GM18499 (cell line): ENCODE data around the gene CPNE5.
"Not testable (repeated sequence)": the region's sequence is repeated elsewhere in the genome, so short reads cannot be mapped to it uniquely, and the experiment has no call there.

ENCODE experiments used
- ATAC-seq: cut with Tn5 transposase; IDR thresholded peaks from one replicate; pipeline ENCODE4 v1.9.1; 2021; ENCODE audit warnings: moderate number of reproducible peaks; ENCODE audit not compliant: insufficient read depth, unreplicated experiment

The CPNE5 gene

GRCh38 chr6:36731622-36732310 is 107.5 kb downstream of the CPNE5 start:
- ATAC-seq: no peak

- no peak for ATAC-seq
Observed at GRCh38 chr6:36730424-36731380, 108.5 kb downstream of the CPNE5 start.

- ATAC-seq: no peak
Observed at GRCh38 chr6:36729161-36729524, 110.1 kb downstream of the CPNE5 start.

- no peak for ATAC-seq
Observed at GRCh38 chr6:36728289-36729160, 110.7 kb downstream of the CPNE5 start.

GRCh38 chr6:36727505-36728021 is 111.7 kb downstream of the CPNE5 start:
- no peak for ATAC-seq

GRCh38 chr6:36725581-36725980 is 113.7 kb downstream of the CPNE5 start:
- no peak for ATAC-seq

GRCh38 chr6:36724514-36725390 is 114.5 kb downstream of the CPNE5 start:
- ATAC-seq: no peak

GRCh38 chr6:36723992-36724391 is 115.3 kb downstream of the CPNE5 start:
- ATAC-seq: not testable (repeated sequence)

- ATAC-seq: no peak
Observed at GRCh38 chr6:36722879-36723278, 116.4 kb downstream of the CPNE5 start.

- ATAC-seq: no peak
Observed at GRCh38 chr6:36722365-36722764, 116.9 kb downstream of the CPNE5 start.

GRCh38 chr6:36721369-36722140 is 117.7 kb downstream of the CPNE5 start:
- ATAC-seq: no peak

- ATAC-seq: no peak
Observed at GRCh38 chr6:36720251-36721141, 118.7 kb downstream of the CPNE5 start.

- ATAC-seq: no peak
Observed at GRCh38 chr6:36719126-36719525, 120.1 kb downstream of the CPNE5 start.

- ATAC-seq: no peak
Observed at GRCh38 chr6:36718560-36718959, 120.7 kb downstream of the CPNE5 start.

- no peak for ATAC-seq
Observed at GRCh38 chr6:36717871-36718540, 121.2 kb downstream of the CPNE5 start.

GRCh38 chr6:36717231-36717825 is 121.9 kb downstream of the CPNE5 start:
- ATAC-seq: no peak
